Brain microvascular endothelial cell (primary cell): ENCODE measurements around the gene NEGR1.

ENCODE experiments used
- DNase-seq: peaks from one replicate; pipeline ENCODE4 v3.0.0-alpha.2; 2020
- H3K27ac ChIP-seq: fragments of 250-450 bp; sonication (Bioruptor Pico); 2 replicates; pipeline ENCODE4 v1.5.1; 2020; ENCODE audit warnings: mild to moderate bottlenecking, moderate library complexity
- H3K27me3 ChIP-seq: fragments of 250-450 bp; sonication (Bioruptor Pico); replicated peaks from 2 replicates; pipeline ENCODE4 v1.5.1; 2020; ENCODE audit warnings: mild to moderate bottlenecking
- H3K36me3 ChIP-seq: fragments of 250-450 bp; sonication (Bioruptor Pico); replicated peaks from 2 replicates; pipeline ENCODE4 v1.5.1; 2020; ENCODE audit warnings: mild to moderate bottlenecking
- H3K4me3 ChIP-seq: 2 replicates; pipeline ENCODE4 v1.5.1; 2011; ENCODE audit warnings: low read depth, mild to moderate bottlenecking, control low read depth, low read length, moderate library complexity
- in situ Hi-C: cut with HindIII; loops from 2 replicates; pipeline ENCODE4 v1.10.0; 2017; ENCODE audit warnings: low sequenced_read_pairs, low pct_ligation_motif_present
- TF ChIP-seq, protein P1 (sequence below): IDR thresholded peaks from 2 replicates; pipeline ENCODE4 v1.5.1; 2011; ENCODE audit warnings: low read depth, mild to moderate bottlenecking, moderate library complexity, low read length, control low read depth, inconsistent platforms; ENCODE audit errors: missing control alignments

The NEGR1 gene

DNA sequence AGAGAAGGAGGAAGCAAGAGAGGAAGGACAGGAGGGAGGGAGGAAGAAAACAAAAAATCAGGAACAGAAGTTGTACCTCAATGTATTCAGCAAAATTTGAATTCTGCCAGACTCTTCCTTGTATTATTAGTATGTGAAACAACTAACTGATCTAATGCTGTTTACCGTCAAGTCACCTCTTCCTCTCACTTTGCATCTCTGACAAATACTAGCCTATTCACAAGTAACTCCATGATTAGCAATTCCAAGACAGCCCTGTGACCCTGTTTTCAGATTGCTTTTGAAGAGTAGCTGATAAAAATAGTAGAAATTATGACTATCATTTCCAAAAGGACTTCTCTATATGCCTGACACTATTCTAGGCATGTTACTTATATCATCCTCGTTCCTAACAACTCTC lies 445.4 kb downstream of the NEGR1 start:
- Histone ChIP-seq H3K36me3 (no peaks in the 10 kb centered on the region), H3K4me3 (no peak overlapping the region), H3K27me3 (no peaks in the 10 kb centered on the region), H3K27ac (no peak overlapping the region)
- TF ChIP-seq, protein P1, sequence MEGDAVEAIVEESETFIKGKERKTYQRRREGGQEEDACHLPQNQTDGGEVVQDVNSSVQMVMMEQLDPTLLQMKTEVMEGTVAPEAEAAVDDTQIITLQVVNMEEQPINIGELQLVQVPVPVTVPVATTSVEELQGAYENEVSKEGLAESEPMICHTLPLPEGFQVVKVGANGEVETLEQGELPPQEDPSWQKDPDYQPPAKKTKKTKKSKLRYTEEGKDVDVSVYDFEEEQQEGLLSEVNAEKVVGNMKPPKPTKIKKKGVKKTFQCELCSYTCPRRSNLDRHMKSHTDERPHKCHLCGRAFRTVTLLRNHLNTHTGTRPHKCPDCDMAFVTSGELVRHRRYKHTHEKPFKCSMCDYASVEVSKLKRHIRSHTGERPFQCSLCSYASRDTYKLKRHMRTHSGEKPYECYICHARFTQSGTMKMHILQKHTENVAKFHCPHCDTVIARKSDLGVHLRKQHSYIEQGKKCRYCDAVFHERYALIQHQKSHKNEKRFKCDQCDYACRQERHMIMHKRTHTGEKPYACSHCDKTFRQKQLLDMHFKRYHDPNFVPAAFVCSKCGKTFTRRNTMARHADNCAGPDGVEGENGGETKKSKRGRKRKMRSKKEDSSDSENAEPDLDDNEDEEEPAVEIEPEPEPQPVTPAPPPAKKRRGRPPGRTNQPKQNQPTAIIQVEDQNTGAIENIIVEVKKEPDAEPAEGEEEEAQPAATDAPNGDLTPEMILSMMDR = no peak
- in situ Hi-C loops = no loop called here
- DNase-seq = no peak

DNA sequence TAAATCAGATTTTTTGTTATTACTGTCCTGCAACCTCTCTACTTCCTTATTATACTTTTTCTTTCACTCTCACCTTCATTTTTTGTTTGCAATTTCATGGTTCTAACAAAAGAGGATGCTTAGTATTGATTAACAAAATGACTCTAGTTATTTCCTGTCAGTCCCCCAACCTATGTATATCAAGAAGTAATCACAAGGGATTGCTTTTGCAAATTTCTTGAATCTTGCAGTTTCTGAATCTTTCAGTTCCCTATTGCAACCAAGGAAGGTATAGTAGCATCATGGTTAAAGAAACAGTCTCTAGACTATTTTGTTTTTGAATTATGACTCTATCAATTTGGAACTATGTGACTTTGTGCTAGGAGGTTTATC lies 446.9 kb downstream of the NEGR1 start:
- TF ChIP-seq, protein P1 = no peak
- Histone ChIP-seq H3K27me3 (no peaks in the 10 kb centered on the region), H3K36me3 (no peaks in the 10 kb centered on the region), H3K4me3 (no peak overlapping the region), H3K27ac (no peak overlapping the region)
- in situ Hi-C loops = no loop called here
- DNase-seq = no peak

DNA sequence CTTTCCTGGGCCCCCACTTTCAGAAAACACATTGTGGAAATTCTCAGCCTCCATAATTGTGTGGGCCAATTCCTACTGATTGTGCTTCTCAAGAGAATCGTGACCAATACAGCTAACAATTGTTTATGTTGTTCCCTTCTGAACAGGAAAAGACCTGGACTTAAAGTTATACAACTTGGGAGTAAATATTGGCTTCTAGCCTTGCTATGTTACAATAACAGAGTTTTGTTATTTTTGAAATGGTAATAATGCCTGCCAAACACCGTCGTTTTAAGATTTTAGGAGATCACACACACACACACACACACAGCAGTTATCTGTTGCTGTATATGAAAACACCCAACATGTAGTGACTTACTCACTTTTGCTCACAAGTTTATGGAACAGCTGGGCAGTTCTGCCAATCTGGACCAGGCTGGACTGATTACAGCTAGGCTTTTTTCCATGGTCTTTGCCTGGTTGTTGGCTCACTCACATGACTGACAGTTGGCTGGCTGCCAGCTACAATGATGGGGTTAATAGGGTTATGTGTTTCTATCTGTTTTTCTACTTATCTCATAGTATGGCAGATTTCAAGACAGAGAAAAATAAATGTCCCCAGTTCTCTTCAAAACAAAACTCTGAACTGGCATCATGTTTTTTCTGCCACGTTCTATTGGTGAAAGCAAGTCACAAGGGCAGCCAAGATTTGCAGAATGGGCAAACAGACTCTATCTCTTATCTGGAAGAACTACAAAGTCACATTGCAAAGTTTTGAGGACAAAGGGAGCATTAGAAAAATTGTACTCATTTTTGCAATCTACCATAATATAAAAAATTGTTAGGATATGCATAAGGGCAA lies 447.5 kb downstream of the NEGR1 start:
- TF ChIP-seq, protein P1 = no peak
- Histone ChIP-seq H3K27me3 (no peaks in the 10 kb centered on the region), H3K36me3 (no peaks in the 10 kb centered on the region), H3K27ac (no peak overlapping the region), H3K4me3 (no peak overlapping the region)
- no peak for DNase-seq
- in situ Hi-C loops = no loop called here

DNA sequence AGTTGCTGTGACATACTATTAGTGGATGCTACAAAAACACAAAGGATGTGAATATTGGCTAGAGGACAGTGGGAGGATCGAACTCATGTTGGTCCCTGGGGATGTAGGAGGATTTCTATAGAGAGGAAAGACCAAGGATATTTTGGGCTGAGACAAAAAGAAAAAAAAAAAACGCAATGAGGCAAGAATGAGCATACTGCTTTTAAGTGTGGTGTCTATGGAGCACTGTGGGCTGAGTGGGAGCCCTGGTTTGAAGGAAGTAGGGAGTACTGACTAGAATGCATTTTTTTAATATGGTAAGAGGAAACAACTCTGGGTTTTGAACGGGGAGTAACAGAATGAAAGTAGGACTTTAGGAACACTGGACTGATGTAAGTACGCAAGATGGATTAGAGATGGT lies 450.7 kb downstream of the NEGR1 start:
- DNase-seq = no peak
- Histone ChIP-seq H3K27ac (no peak overlapping the region), H3K36me3 (no peaks in the 10 kb centered on the region), H3K27me3 (no peaks in the 10 kb centered on the region), H3K4me3 (no peak overlapping the region)
- in situ Hi-C loops = no loop called here
- TF ChIP-seq, protein P1 = no peak

DNA sequence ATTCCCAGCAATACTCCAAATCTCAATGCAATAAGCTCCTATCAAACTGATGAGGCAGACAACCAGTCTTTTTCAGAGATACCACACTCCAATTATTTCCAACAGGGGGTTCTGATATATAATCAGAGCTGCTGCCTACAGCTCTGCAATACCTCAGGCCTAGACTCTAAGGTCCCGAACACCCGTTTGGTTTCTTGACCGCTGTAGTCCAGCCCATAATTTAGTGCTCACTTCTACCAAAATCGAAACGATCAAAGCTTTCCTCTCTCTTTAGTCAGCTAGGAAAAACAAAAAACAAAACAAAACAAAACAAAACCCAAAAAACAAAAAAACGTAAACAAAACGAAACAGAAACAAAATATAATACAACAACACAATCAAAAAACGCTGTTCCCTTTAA lies 453.0 kb downstream of the NEGR1 start:
- no peak overlapping the region for H3K4me3 ChIP-seq
- in situ Hi-C loops = no loop called here
- H3K36me3 ChIP-seq = no peaks in the 10 kb centered on the region
- H3K27ac ChIP-seq = no peak overlapping the region
- H3K27me3 ChIP-seq = no peaks in the 10 kb centered on the region
- TF ChIP-seq, protein P1 = no peak
- DNase-seq = no peak
